NCI-H2029 (cell line): Measurements from ENCODE around the gene KCTD5.

Experiments
- DNase-seq: peaks from one replicate; lab custom pipeline; 2025; lab: John Stamatoyannopoulos, UW

KCTD5 gene

DNA sequence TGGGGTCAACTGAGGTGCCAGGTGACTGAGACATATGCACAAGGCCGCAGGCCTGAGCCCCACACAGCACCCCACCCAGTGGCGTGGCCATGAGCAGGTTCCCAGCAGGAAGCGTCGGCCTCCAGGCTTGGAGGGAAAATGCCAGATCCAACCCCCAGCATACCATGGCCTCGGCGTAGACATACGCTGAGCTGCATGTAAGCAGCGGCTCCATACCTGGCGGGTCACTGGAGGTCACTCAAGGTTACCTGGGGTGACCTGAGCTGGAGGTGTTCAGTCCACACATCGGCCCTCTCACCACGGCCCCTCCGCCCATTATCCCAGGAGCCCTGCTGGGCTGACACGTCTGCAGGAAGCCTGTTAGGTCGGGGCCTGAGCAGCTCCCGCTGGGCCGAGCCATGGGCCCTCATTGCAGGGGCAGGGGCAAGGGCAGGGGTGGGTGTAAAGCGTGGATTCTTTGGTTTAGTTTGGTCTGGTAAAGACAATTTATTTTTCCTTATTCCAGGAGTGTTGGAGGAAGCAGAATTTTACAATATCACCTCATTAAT lies 15.2 kb downstream of the KCTD5 start:
- no peak for DNase-seq

DNA sequence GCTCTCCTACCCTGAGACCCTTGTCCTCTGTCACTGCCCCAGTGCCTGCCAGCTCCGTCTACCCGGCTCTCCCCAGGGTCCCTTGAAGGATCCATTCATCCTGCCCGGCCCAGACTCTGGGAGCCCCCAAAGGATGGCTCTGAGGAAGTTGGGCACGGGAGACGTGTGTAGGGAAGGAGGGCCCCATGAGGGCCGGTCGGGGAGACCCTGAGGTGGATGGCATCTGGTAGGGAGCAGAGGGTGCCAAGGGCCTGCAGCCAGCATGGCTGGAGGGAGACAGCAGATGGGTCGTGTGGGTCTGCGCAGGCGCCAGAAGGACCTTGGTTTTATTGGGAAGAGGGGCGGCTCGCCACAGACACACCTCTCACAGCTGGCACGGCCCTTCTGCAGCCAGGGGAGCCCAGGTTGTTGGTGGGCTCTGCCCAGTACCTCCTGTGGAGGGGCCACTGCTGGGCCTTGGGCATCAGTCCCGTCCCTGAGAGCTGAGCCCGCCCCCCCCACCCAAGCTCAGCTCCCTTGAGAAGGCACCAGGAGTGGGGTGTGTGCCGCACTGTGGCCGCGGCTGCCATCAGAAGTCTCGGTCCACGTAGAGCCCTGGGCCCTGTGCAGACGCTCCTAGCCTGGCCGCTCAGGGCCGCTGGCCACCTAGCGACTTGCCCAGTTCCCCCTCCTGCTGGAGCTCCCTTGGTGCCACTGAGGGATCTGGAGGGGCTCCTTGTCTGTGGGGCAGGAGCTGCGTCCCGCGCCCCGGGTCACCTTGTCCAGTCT lies 16.0 kb downstream of the KCTD5 start:
- no peak for DNase-seq

DNA sequence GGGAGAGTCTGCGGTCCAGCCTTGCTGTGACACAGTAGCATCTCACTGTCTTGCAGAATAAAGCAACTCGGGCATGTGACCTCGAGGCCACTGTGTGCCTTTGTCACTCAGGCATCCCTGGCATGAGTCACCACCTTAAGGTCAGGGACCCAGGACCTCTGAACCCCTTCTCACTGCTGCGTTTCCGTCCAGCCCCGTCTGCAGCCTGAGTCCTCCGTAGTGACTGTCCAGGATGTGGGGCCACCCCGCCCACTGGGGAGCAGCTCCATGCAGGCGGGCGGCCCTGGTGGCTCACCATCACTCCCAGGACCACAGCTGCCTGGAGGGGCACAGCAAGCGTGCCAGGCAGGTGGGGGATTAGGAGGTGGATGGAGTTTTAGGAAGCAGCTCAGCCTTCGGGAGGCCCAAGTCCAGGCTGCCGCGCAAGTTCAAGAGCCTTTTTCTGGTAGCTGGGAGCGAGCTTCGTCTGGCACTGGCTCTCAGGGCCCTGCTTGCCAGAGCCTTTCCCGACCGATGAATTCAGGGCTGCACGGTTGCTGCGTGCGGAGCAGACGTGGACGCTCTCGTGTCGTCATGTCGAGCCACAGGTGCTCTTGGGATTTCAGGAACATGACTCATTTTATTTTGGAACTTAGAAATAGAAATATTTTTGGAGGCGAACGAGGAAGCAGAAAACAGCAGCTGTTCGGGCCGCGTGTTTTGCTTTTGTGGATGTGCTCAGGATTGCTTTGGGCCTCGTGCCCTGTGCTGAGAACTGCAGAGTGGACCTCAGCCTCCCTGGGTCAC lies 16.8 kb downstream of the KCTD5 start:
- DNase-seq, result no peak

DNA sequence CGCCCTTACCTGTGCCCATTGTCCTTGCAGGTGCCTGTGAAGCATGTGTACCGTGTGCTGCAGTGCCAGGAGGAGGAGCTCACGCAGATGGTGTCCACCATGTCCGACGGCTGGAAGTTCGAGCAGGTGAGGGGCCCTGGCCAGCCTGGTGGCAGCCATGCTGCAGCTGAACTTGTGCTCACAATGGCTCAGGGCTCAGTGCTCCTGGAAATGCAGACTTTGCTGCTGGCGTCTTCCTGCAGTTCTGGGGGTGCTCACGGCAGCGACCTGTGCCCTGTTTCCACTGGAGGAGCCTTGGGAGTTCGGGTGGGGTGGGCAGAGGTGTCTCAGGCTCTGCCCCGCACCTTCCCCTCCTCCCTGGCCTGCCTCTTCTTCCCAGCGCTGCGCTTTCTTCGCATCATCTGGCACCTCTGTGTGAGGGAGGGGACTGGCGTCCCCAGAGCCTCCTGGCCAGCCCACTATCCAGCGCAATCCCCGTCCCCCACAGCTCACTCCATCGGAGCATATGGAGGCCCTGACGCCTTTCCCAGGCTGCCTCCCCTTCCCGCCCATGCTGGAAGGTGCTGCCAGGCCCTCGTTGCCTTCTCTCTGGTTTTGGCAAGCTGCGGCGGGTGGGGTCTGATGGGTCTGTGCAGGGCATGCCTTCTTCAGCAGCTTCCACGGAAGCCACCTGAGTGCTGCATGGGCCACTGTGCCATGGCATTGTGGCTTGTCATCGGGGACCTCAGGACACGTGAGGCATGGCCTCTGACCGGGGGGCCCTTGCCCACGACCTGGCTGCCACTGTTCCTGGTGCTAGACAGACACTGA lies 17.7 kb downstream of the KCTD5 start:
- no peak for DNase-seq

DNA sequence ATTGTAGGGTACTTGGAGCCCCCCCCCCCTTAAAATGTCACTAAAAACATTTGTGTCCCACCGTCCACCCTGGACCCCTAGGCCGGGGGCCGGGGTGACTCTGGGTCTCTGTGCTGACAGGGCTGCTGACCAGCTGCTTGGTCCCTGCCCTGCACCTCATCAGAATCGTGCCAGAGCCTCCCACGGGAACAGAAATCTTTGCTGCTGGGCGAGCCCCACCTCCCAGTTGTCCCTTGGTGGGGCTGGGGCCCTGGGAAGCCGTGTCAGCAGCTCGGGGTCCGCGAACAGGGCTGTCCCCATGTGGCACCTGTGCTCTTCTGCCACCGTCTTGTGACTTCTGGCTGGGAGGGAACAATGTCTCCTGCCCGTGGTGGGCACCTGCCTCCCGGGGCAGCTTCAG lies 18.5 kb downstream of the KCTD5 start:
- DNase-seq, result no peak

DNA sequence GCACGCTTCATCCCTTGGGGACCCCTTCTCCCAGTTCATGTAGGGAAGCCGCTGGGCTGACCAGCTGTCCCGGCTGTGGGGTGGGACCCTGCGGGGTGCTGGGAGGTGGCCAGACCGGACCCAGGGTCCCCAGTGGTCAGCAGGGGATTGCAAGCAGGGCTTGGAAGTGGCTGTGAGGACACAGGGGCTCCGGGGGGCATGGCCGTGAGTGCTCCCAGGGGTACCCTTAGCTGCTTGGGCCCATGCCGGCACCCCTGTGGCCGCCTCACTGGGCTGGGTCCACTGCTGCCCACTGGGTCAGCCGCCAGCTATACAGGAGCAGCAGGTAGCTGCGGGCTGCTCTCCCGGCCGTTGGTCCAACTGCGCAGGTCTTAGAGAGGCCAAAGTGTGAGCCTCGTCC lies 18.9 kb downstream of the KCTD5 start:
- no peak for DNase-seq

DNA sequence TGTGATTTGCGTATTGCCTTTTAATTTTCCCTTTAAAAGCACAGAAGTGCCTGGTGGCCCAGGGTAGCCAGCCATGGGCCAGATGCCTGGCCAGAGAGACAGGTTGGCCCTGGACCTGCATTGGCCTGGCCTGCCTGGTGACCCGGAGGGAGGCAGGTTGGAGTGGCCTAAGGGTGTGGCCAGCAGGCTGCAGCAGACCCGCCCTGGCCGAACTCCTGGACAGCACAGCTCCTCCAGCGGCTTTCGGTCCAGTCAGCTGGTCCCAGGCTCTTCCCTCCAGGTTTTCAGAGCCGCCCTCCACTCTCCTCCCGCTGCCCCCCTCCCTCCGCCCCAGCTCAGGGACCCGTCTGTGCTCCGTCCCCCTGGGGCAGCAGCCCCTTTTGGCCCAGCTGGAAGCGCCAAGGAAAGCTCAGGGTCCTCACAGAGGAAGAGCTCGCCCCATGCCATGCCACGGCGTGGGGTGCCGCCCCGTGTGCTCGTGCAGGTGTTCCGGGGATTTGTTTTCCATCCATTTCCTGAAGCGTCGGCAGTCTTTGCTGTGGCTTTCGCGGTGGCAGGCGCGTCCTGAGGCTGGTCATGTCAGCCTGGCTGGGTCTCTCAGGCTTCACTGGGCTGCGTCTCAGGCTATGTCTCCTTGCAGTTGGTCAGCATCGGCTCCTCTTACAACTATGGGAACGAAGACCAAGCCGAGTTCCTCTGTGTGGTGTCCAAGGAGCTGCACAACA lies 19.6 kb downstream of the KCTD5 start:
- DNase-seq, result no peak

DNA sequence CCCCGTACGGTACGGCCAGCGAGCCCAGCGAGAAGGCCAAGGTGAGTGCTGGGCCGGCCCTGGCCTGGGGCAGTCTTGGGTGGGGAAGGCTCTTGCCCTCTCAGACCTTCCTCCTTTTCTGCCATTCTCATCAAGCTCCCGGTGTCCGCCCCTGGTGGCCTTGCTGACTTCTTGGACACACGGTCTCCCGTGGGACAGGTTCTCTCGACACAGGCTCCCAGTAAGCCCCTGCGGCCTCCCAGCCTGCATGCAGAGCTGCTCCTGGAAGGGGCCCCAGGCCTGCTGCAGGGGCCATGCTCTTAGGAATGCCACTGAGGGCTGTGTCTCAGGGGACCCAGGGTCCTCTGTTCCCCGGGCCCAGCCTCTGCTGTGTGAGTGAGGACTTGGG lies 20.1 kb downstream of the KCTD5 start:
- DNase-seq, result no peak

DNA sequence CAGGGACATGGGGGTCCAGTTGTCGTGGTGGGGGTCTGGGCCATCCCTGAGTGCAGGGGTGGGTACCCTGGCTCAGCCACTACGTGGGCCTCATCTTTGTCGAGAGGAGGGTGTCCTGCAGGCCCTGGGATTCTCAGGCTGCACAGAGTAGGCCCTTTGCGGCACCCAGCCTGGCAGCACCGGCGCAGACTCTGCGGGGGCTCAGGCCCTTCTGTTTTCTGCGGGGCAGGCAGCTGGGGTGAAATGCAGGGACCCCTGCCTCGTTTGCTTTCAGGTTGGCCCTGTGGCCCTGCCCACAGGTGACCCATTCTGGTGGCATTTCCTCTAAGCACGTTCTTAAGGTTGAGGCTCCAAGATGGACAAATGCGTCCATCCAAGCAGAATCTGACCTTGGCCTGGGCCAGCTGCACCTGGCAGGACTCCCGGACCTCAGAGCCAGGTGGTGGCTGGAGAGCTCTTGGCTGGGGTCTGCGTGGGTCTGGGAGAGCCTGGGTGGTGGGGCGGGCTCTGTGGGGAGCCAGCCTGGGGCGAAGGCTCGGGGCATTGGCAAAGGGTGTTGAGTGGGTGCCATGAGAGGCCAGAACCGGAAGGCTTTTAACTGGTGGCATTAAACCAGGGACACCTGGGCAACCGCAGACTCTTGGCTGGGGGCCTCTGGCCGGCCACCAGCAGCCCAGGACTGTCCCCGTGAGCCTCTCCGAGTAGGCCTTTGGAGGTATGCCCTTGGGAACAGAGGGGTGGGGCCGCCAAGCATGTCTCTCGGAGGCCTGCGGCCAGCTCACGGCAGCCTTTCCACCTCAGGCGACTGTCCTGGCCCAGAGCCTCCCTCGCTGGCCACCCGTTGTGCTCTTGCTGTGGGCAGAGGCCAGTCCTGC lies 20.8 kb downstream of the KCTD5 start:
- DNase-seq, result no peak

DNA sequence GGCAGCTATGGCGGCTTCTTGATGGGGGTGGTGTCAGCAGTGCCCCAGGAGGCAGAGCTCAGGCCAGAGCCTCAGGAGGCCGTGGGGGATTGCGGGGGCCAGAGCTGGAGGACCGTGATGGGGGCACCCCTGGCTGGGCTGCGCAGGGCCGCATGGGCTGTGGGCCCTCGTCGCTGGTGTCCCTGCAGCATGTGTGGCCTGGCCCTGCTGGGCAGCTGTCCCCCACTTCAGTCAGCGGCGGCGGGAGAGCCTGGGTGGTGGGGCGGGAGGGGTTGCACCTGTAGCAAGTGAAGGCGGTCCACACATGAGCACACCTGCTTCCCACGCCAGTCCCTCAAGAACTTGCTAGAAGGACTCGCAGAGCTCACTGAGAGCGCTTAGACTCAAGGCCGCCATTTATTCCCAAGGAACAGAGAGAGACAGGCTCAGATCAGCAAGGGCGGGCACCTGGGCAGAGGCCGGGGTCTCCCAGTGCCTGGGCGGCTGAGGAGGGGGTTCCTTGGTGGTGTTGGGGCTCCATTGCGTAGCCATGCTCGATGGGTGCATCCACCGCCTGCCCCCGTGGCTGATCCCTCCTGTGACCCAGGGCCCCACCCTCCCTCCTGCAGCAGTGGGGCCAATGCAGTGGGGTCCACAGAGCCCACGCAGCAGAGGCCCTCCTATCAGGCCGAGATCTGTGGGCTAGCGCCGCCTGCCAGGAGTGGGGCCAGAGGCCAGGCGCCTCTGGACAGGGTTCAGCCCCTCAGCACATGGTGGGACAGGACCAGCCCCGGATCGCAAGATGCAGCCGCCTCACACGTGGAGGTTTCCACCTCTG lies 22.1 kb downstream of the KCTD5 start:
- DNase-seq, result no peak

DNA sequence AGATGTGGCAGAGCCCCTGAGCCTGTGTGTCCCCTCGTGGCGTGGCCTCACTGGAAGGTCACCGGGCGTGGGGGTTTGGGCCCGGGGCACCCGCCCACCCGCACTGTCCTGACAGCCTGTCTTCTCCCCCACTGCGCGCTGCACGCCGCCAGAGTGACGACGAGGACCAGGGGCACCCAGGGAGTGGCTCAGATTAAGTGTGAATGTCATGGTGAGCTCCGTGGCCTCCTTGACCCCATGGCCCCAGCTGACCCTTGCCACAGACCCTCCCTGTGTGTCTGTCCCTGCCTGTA lies 22.6 kb downstream of the KCTD5 start:
- no peak for DNase-seq

DNA sequence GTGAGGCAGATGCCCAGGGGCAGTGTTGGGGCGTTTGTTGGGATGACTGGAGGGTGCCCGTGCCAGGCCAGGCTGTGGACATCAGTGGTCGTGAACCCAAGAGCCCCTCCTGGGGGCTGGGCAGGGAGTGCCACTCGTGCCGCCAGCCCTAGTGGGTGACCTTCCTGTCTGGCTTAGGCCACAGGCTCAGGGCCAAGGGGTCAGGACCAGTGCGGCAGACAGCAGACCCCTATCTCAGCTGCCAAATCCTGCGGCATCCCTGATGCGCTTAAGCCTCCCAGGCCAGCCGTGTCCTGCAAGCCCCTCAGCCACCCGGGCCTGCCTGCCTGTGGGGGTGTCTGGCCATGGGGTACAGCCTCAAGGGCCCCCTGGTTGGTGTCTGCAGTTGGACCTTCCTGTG lies 23.0 kb downstream of the KCTD5 start:
- no peak for DNase-seq

DNA sequence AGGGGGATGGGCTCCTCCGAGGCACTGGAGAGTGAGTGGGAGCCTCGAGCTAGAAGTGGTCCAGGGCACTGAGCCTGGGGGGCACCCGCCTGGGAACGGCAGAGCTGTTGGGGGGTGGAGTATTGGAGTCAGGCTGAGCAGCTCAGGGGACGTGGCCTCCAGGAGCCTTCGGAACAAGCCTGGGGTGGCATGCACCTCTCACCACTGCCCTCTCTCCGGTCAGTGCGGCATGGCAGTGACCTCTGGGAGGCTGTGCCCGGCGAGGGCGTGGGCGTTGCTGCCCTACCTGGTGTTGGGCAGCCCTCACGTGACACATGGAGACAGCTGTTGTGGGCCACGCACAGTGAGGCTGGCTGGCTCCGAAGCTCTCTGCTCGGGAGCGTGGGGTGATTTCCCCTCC lies 23.8 kb downstream of the KCTD5 start:
- DNase-seq, result no peak

DNA sequence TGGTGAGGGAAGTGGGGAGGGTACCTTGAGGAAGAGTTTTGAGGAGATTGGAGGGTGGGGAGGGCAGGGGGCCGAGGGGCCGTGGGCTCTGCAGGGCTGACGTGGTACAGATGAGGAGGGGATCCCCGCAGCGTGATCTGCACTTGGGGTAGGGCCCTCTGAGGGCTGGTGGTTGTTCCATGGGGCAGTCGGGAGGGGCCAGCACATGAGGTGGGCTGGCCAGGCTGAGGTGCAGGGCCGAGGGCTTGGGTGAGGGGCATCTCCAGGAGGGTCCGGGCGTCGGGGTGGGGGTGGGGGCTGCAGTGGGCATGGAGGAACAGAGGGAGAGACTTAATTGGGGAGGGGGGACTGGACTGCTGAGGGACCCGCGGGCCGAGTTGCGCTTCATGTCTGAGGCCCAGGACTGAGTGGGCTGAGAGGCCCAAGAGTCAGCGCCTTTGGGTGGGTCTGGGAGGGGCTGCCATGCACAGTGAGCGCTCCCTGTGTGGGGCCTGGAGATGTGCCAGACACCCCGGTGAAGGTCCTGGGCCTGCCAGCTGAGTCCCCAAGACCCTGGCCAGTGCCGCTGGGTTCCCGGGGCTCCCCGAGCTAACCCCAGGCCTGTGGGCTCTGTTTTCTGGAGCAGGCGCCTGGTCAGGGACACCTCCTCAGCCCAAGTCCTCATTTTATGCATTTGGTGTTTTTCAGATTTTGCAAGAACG lies 24.4 kb downstream of the KCTD5 start:
- DNase-seq, result no peak

DNA sequence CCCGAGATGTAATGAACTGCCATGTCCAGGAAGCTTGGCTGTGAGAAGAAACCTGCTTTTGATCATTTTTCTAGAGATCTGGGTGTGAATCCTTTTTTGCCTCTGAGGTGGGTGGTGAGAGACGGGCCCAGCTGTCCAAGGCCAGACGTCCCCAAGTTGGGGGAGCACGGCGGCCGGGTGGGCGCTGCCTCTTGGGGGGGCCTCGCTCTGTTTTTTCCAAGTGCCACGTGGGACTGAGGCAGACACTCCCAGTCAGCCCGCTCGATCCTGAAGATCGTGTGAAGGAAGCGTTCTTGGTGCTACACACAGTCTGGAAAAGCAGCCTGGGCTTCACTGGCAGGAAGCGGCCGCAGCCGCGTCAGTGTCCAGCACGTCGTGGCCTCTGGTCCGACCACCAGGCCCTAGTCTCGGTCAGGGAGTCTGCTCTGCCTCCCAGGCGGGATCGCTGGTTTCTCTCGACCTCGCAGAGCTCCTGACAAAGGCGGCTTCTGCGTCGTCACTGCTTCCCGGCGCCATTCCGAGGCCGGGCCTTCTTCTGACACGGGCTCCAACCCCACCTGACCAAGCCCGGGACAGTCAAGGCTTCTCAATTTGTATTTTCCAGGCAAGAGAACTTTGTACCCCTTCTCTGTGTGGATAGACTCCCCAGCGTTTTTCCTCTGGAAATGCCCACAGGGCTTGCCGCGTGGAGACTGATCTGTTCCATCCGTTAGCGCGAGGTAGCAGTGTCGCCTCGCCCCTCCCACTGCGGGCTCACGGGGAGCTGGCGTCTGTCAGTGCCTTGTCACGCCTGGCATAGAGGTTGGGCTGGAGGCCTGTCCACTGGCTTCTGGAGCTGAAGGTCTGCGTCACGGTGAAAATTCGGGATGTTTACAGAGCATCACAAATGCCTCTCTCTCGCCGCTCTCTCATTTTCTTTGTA lies 25.3 kb downstream of the KCTD5 start:
- DNase-seq, result no peak

DNA sequence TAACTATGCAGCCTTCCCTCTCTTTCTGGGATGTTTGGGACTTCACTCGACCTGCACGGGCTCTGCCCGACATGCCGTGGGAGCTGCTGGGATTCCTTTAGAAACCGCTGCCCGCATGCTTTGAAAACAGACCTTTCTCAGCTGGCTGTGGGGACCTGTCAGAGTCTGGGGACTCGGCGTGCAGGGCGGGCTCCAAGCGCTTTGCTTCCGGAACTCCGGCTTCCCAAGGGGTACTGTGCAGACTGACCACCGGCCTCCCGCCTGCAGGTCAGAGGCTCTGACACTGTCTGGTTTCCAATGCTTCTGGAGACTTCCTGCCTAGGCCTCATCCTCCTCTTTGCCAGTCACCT lies 25.9 kb downstream of the KCTD5 start:
- no peak for DNase-seq

DNA sequence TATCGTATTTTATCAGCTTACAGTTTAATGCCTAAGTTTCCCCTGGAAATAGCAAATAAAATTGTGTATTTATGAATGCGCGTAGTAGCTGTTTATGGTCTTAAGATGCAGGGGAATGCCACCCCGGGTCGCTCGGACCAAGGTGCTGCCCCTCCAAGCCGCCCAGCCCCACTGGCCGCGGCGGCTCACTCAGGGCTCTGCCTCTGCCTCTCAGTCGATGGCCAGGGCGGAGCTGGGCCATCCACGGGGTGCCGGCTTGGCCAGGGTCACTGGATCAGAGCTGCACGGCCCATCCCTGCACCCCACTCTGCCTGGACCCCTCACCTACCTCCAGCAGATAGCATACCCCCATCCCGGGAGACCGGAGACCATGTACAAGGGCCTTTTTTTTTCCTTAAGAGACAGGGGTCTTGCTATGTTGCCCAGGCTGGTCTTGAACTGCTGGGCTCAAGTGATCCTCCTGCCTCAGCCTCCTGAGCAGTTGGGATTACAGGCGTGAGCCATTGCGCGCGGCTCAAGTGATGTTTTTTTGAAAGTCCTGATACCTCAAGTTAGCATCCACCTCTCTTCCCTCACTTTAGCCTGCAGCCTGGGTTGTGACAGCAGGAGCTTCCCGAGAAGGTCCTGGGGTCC lies 26.7 kb downstream of the KCTD5 start:
- DNase-seq, result no peak

DNA sequence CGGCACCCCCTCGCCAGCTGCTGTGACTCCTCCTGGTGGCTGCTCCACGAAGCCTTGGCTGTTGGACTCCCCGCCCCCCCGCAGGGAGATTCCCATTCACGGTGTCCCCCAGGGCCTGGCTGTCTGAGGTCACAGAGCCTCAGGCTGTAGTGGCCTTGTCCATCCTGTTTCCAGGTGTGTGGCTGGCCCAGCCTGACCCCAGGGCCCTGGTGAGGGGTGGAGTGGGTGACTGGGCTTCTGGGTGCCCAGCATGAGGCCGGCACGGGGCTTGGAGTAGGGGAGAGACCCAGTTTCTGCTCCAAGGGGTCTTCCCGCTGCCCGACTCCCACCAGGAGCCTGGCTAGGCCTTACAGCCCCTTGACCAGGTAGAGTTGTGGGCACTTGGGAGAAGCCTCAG lies 27.3 kb downstream of the KCTD5 start:
- DNase-seq, result no peak
